HG03457 (cell line): Measurements from ENCODE around the gene RHOBTB3.

Experiments
- ATAC-seq: cut with Tn5 transposase; IDR thresholded peaks from one replicate; pipeline ENCODE4 v1.9.1; 2021; ENCODE audit warnings: moderate number of reproducible peaks; ENCODE audit not compliant: unreplicated experiment

The RHOBTB3 gene

GRCh38 chr5:95815155-95815729, 84.1 kb downstream of the RHOBTB3 start:
- no peak for ATAC-seq

GRCh38 chr5:95816341-95816740, 85.2 kb downstream of the RHOBTB3 start:
- ATAC-seq, result no peak

- ATAC-seq, result no peak
Measured at GRCh38 chr5:95816776-95817175, 85.6 kb downstream of the RHOBTB3 start.

- no peak for ATAC-seq
Measured at GRCh38 chr5:95817430-95817829, 86.3 kb downstream of the RHOBTB3 start.

GRCh38 chr5:95818181-95819147, 87.3 kb downstream of the RHOBTB3 start:
- ATAC-seq, result no peak

- ATAC-seq, result no peak
Measured at GRCh38 chr5:95821110-95822021, 90.2 kb downstream of the RHOBTB3 start.

- peak; percentile 35 for ATAC-seq
Measured at GRCh38 chr5:95822043-95822541, 91.0 kb downstream of the RHOBTB3 start.

- ATAC-seq, result peak; percentile 32
Measured at GRCh38 chr5:95822542-95823181, 91.5 kb downstream of the RHOBTB3 start, which contains the start of gene GLRX. Gene GLRX, minus strand, starts transcription at chr5:95822726. Its CDS starts 64 bp downstream, at chr5:95822662.

GRCh38 chr5:95823218-95823737, 92.1 kb downstream of the RHOBTB3 start:
- no peak for ATAC-seq

GRCh38 chr5:95823738-95824609, 92.8 kb downstream of the RHOBTB3 start:
- peak; percentile 40 for ATAC-seq

- ATAC-seq, result no peak
Measured at GRCh38 chr5:95824747-95825146, 93.6 kb downstream of the RHOBTB3 start.

GRCh38 chr5:95825495-95825894, 94.4 kb downstream of the RHOBTB3 start:
- no peak for ATAC-seq

GRCh38 chr5:95826949-95827891, 96.1 kb downstream of the RHOBTB3 start:
- no peak for ATAC-seq

GRCh38 chr5:95827892-95828246, 96.7 kb downstream of the RHOBTB3 start:
- ATAC-seq, result no peak

- ATAC-seq, result no peak
Measured at GRCh38 chr5:95830226-95830625, 99.1 kb downstream of the RHOBTB3 start.

GRCh38 chr5:95832664-95833063, 101.5 kb downstream of the RHOBTB3 start:
- ATAC-seq, result no peak

- no peak for ATAC-seq
Measured at GRCh38 chr5:95835682-95836385, 104.7 kb downstream of the RHOBTB3 start.

- no peak for ATAC-seq
Measured at GRCh38 chr5:95836544-95836943, 105.4 kb downstream of the RHOBTB3 start.
